GM21723 (cell line): ENCODE data around the gene PIKFYVE.
"Not testable (repeated sequence)": the region's sequence is repeated elsewhere in the genome, so short reads cannot be mapped to it uniquely, and the experiment has no call there.

Source experiments
- ATAC-seq: cut with Tn5 transposase; IDR thresholded peaks from one replicate; pipeline ENCODE4 v1.9.1; 2021; ENCODE audit warnings: mild to moderate bottlenecking, moderate library complexity; ENCODE audit not compliant: unreplicated experiment

The PIKFYVE gene, protein sequence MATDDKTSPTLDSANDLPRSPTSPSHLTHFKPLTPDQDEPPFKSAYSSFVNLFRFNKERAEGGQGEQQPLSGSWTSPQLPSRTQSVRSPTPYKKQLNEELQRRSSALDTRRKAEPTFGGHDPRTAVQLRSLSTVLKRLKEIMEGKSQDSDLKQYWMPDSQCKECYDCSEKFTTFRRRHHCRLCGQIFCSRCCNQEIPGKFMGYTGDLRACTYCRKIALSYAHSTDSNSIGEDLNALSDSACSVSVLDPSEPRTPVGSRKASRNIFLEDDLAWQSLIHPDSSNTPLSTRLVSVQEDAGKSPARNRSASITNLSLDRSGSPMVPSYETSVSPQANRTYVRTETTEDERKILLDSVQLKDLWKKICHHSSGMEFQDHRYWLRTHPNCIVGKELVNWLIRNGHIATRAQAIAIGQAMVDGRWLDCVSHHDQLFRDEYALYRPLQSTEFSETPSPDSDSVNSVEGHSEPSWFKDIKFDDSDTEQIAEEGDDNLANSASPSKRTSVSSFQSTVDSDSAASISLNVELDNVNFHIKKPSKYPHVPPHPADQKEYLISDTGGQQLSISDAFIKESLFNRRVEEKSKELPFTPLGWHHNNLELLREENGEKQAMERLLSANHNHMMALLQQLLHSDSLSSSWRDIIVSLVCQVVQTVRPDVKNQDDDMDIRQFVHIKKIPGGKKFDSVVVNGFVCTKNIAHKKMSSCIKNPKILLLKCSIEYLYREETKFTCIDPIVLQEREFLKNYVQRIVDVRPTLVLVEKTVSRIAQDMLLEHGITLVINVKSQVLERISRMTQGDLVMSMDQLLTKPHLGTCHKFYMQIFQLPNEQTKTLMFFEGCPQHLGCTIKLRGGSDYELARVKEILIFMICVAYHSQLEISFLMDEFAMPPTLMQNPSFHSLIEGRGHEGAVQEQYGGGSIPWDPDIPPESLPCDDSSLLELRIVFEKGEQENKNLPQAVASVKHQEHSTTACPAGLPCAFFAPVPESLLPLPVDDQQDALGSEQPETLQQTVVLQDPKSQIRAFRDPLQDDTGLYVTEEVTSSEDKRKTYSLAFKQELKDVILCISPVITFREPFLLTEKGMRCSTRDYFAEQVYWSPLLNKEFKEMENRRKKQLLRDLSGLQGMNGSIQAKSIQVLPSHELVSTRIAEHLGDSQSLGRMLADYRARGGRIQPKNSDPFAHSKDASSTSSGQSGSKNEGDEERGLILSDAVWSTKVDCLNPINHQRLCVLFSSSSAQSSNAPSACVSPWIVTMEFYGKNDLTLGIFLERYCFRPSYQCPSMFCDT (N-terminal part only)

DNA sequence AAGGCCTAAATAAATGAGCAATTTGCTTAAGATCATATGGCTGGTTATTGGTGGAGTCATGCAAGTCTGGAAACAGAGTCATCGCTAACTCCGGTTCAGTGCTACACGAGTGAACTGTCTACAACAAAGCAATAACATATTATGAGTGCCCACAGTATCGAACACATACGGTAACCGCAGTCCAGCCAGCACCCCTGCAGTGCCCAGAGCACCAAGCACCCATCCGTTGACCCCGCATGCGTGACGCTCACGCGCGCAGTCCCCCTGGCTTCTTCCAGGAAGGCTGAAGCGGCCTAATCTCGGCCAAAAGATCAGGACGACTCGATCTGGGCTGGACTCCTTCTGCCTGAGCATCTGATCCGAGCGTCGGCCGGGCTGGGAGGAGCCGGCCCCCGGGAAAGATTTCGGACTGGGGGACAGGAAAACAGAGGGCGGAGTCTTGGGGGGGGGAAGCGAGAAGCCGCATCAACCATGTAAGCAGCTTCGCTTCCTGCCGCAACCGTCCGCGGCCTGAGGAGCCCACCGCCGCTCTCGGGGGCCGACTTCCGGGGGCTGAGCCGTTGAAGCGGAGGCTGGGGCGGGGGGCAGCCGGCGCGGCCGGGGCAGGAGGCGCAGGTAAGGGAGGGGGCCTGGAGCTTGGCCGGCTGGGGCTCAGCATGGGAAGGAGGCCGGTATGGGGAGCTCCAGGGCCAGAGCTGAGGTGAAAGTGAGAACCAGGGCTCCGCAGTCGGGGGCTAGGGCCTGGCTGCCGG, at the start of gene PIKFYVE:
Gene PIKFYVE, plus strand, starts transcription at position 455 of the 752 bp plus-strand sequence. CDS start 5,265 bp downstream, outside the sequence.
- peak; percentile 83 for ATAC-seq

DNA sequence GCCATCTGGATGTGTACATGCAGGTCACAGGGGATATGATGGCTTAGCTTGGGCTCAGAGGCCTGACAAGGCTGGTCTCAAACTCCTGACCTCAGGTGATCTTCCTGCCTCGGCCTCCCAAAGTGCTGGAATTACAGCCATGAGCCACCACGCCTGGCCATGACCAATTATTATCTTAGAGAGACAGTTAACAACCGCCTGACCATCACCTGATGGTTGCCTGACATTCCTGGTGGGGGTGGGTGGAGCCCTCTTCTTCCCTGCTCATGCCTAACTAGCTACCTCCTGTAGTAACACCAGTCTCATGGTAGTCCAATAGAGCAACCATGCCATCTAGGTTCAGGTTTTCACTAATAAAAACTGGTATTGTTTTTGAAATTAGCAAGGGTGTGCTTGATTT, 44.2 kb upstream of the PIKFYVE start:
- not testable (repeated sequence) for ATAC-seq

DNA sequence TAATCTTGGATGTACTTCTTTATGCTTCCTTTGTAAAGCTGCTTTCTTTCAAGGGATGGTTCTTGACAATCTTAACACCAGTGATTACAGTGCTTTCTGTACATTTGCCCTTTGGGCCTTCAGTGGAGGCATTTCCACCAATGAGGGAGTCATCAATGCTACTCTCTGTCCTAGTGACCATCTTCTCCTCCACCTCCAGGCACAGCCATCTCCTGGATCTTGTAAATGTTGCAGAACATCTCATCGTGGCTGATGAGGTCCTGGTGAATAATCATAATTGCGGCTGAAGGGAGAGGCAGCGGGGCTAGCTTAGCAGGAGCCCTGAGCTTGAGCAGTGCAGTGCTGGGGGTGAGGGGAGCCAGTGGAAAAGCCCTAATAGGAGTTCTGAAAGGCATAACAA, 43.7 kb upstream of the PIKFYVE start:
- ATAC-seq: no peak

DNA sequence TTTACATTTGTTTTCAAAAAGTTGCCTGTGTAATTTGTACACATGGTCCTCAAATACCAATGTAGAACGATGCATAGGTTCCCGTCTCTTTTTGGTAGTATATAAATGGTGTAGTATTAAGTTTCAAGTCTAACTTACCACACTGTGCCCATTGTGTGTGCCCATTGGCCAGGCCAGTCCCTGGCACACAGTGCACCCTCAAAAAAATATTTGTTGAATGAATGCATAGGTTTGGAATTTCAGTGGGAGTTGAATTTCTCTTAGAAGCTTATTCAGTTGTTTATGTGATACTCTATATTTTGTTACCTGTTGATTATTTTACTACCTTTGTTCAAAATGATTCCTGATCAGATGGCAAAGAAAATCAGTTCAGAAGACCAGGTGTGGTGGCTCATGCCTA, 41.3 kb upstream of the PIKFYVE start:
- no peak for ATAC-seq

DNA sequence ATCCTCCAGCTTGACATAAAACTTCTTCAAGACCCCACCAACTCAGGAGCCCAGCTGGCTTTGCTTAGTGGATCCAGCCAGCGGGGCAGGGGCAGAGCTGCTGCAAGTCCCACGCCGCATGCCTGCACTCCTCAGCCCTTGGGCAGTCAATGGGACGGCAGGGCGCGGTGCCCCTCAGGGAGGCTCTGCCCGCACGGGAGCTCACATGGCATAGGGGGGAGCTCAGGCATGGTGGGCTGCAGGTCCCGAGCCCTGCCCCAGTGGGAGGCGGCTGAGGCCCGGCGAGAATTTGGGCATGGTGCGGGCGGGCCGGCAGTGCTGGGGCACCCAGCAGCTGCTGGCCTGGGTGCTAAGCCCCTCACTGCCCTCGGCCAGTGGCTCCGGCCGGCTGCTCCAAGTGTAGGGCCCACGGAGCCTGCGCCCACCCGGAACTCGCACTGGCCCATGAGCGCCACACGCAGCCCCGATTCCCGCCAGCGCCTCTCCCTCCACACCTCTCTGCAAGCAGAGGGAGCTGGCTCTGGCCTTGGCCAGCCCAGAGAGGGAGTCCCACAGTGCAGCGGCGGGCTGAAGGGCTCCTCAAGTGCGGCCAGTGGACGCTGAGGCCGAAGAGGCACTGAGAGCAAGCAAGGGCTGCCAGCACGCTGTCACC, 38.3 kb upstream of the PIKFYVE start:
- ATAC-seq: no peak

DNA sequence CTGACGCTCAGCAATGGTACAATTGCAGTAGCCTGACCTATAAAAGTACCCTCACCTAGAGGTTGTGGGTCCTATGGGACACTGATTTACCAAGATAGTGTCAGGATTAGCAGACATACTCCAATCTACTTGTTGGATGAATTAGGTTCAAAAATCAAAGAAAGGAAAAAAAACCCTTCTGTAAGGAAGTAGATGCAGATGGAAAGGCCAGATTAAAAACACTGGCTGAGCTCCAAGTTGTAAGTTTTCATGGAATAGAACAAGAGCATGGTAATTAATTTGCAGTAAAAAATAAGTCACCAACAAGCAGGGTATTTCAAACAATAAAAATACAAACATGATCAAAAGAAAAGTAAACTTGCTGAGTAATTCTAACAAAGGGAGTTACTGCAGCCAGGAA, 37.6 kb upstream of the PIKFYVE start:
- no peak for ATAC-seq

DNA sequence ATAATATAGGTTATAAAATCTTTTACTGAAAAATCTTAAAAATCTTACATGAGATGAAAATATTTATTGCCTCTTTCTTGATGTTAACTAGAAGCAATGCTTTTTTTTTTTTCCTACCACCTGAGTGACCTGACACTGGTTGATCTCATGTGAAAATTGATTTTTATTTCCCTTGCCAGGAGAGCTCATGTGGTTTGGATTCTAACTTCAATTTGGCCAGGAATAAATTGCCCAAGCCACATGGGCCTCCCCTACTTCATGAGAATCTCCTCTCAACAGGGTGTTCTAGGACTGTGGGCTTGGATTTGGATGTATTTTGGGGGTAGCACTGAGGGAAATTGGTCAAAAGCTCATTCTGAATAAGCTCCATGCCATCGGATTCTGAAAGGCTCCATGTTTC, 31.3 kb upstream of the PIKFYVE start:
- no peak for ATAC-seq

DNA sequence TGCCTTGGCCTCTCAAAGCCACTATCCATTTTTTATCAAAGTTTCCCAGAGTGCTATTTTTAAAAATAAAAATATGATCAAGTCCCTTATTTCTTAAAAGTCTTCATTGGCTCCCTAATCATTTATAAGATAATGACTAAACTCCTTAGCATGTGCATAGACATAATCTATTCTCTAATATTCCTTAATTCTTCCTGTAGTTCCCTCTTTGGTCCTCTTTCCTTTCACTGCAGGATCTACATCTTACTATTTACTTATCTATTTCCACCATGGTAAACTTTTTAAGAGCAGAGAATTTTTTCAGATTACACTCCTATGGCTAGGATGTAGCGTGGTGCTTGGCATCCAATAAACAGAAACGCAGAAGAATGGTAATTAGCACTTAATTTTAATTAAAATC, 30.2 kb upstream of the PIKFYVE start:
- no peak for ATAC-seq

DNA sequence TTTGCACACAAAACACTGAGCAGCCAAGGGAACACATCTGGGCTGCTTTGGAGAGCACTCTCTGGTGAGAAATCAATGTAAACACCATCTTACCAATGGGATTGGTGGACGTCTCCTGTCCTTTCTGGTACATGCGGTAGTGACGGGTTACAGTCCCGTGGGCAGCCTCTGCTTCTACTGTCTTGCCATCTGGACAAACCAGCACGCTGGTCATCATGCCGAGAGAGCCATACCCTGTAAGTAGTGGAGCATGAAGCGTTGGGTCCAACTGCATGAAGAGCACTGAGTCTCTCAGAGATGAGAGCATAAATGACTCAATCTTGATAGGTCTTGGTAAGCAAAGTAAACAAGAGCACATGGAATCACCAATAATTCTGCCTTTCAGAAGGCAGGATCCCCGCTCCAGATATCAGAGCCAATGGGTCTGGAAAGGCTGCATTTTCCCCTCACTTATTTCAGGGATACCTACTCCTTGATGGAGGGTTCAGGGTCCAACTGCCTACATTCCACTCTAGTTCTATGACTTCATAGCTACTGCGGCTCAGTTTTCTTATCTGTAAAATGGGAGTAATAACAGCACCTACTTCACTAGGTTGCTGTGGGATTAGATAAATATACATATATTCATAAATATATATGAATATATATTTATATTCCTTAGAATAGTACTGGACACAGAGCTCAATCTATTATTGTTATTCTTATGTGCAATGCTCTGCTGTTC, 26.1 kb upstream of the PIKFYVE start:
- no peak for ATAC-seq

DNA sequence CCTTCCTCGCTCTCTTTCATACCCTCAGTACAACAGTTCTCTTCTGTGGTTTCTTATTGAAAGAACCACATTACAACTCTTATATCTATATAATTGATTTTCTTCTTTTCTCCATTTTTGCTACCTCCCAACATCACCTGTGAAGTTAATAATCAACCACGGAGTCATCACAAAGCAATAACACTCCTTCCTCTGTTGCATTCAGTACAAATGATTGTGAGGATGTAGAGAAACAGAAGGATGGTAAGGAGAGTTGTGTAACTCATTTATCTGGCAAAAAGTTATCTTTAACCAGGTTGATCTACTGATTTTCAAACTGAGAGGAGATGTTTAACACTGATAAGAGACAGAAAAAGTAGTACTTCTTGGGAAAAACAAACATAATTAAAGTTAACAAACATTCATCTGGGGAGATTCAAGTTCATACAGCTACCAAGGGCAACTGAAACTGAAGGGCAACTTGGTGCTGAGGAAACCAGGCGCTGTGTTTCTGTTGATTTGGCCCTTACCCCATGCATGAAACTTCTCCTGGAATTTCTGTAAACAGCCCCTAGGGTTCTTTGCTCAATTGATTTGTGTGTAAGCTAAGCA, 25.3 kb upstream of the PIKFYVE start:
- no peak for ATAC-seq

DNA sequence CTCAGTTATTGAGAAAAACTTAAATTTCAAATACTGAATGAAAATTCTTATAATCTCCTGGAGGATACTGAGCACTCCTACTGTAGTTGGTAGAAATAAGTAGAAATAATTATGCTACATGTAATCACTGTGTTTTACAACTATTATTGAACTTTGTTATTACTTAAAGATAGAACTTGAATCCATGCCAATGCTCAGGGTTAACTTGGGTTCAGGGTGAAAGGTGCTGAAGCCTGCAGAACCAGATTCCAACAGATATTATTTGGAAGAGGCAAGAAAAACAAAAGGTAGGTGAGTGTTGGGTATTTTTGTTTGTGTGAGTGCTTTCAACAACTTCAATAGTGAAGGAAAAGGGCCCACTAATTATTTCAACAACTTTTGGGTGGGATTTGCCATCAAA, 21.6 kb upstream of the PIKFYVE start:
- no peak for ATAC-seq

DNA sequence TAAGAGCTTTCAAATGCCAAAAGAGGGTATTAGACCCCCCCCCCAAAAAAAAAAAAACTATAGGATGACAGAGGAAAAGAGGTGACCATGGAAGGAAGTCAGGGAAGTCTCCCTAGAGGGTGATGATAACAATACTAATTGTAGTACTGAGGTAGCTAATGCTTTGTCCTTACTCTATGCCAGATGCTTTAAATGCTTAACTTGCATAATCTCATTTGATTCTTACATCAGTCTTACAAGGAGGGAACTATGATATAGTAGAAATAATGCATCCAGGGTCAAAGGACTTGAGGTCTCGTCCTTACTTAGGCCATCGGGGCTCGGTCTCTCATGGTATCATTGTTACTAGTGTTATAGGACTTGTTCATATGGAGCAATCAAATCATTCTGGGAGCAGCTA, 20.3 kb upstream of the PIKFYVE start:
- ATAC-seq: no peak

DNA sequence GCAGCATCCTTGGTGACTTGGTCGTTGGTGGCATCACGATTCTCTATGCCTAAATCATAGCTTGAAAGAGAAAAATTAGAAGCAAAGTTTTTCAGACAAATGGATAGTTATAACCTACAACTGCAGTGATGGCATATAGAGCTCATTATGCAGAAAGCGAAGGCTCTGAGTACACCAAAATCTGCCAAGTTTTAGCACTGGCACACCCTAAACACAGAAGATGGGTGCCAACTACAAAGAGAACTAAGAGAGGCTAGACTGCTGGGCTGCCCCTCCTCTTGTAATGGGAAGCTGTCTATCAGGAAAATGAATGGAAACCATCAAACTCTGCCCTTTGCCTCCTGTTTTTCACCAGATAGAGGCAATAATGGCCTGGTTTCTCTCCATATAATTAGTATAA, 17.5 kb upstream of the PIKFYVE start:
- ATAC-seq: no peak

DNA sequence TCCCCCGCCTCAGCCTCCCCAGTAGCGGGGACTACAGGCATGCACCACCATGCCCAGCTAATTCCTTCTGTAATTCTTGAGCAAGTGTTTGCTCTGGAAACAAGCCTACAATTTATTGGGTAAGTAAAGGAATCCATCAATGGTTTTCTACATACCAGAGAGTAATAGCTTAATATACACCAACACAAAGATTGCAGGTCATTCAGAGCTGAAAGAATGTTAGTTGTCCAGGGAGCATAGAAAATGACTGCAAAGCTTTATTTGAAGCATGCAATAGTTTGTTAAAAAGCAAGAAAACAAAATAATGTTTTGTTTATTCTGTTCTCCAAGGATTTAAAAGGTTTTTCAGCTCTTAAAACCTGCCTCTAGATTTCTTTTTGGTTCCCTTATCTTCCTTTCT, 16.8 kb upstream of the PIKFYVE start:
- ATAC-seq: no peak

DNA sequence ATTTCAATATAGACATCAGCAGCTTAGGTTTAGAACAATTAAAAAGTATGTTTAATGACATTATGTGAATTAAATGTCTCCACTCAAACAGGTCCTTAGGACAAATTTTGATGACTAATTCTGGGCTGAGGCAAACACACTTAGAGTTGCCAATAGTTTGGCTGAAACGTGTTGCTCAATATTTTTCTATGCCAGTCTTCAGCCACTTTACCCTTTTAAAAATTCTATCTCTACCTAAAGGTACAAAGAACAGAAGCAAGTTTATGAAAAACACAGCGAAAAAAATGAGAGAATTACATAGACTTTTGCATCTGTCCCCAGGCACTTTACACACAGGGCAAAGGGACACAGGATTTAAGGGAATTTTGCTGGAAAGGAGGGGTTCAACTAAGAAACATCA, 15.7 kb upstream of the PIKFYVE start:
- no peak for ATAC-seq

DNA sequence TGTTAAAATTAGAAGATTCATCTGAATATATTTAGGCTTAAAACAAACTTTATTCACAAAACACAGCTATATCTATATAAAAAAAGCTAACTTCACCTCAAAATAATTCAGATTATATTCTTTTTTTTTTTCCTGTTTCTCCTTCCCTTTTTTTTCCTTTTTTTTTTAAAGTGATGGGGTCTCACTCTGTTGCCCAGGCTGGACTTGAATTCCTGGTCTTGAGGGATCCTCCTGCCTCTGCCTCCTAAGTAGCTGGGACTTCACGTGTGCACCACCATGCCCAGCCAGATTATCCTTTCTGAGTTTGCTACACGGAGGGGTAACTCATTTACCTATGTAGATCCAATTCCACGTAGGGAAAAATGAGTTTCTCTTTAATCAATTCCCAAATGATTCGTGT, 15.0 kb upstream of the PIKFYVE start:
- no peak for ATAC-seq

DNA sequence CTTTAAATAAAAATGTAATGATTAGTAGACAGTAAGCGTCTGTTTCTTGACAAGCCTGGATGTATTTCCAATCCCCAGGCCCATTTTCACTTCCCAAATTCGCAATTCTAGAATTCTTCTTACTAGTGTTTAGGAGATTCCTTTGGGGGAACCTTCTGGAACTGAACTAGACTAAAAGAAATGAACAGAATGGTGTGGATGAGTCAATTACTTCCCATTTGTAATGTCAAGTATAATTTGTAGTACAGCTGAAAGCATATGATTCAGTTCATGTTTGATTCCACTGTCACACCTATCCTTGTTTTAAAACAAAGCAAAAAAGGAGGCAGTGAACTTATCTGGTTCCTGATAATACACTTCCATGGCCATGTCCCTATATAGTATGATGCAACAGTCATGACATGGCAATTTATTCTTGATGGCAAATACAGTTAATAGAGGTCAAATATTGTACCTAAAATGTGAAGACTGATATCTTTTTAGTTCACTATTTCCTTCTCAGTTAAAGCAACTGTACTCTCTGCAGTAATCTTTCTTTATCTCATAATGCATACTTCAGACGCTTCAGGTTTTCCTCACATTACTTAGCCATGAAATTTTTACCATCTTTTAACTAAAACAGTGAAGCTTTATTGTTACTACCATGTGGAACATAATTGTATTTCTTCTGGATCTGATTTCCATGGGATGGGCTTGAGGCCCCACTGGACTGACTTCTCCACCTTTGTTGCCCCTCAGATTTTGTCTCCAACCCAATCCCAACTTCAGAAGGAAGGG, 13.2 kb upstream of the PIKFYVE start:
- no peak for ATAC-seq

DNA sequence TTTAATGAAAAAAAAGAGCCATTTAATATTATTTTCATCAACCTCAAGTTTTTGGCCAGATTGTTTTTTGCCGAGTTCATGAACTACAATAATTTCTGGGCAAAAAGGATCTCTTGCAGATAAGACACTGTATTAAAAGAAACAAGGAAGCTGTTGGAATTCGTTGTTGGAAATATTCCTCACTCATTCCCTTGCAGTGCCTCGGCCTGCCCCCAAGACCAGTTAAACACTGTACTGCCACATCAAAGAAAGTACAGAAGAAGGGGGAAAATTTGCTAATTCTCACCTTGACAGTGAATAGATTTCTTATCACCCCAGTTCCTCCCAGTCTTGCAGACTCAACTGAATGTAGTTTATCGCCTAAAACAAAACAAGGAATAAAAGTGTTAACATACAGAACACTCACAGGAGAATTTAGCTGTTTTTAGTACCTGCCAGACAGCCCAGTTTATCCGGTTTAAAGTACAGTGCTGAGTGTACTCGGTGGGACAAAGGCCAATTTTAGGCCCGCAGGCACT, 12.4 kb upstream of the PIKFYVE start:
- no peak for ATAC-seq
